Right lobe of liver (tissue), 4 donors: Measurements from ENCODE around the gene ISL2.

Experiments
- CTCF ChIP-seq, 4 donors: fragments of 200-600 bp in 3 of 4; fragments of 450-650 bp in 1 of 4; IDR thresholded peaks; one replicate each; pipeline versions ENCODE4 v1.5.1 to v1.8.0; 2016 to 2022; ENCODE audit warnings: antibody characterized with exemption in 4 of 4, mild to moderate bottlenecking in 2 of 4
- POLR2A ChIP-seq: fragments of 450-650 bp; IDR thresholded peaks from one replicate; pipeline ENCODE4 v1.6.1; 2017; ENCODE audit warnings: antibody characterized with exemption, mild to moderate bottlenecking
- donor health status: DM: no; HTN: no; CAD: no.
- donor health status: DM: no; HTN: no; CAD: no.
- donor health status: DM: no; HTN: yes; CAD: no.

- TF ChIP-seq CTCF (IDR thresholded peaks at IDR 0.05) = no peak
- no peak for TF ChIP-seq POLR2A
These were observed 37.6 kb upstream of the ISL2 start for GRCh38 chr15:76298986-76299385.
